Renal pelvis (tissue), 4 donors: ENCODE measurements around the gene ACP3. TPM values are rescaled to one million over a fixed set of nuclear protein-coding genes. Genes with fewer than 3 reads are reported as not detected.
"Not testable (repeated sequence)": the region's sequence is repeated elsewhere in the genome, so short reads cannot be mapped to it uniquely, and the experiment has no call there.

Experiments
- DNase-seq: peaks from one replicate; pipeline ENCODE4 v3.0.0-alpha.2; 2013
- polyA plus RNA-seq, 3 donors: library from polyadenylated mRNA; unstranded; fragments of 120-200 nt; gene quantifications; one replicate each; pipeline ENCODE4 v1.2.1, GENCODE V29; 2013; ENCODE audit not compliant: insufficient read length in 3 of 3

The ACP3 gene
- polyA plus RNA-seq, 3 donors, result 59.9 to 76.4 (median 66.5) TPM

DNA sequence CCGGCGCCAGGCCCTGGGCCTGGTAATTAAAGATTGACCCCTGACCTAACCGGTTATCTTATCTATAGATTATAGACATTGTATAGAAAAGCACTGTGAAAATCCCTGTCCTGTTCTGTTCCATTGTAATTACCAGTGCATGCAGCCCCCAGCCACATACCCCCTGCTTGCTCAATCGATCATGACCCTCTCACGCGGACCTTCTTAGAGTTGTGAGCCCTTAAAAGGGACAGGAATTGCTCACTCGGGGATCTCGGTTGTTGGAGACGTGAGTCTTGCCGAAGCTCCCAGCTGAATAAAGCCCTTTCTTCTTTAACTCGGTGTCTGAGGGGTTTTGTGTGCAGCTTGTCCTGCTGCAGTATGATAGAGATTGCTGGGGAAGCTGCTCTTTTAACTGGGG lies 7.2 kb upstream of the ACP3 start:
- DNase-seq, result not testable (repeated sequence)

DNA sequence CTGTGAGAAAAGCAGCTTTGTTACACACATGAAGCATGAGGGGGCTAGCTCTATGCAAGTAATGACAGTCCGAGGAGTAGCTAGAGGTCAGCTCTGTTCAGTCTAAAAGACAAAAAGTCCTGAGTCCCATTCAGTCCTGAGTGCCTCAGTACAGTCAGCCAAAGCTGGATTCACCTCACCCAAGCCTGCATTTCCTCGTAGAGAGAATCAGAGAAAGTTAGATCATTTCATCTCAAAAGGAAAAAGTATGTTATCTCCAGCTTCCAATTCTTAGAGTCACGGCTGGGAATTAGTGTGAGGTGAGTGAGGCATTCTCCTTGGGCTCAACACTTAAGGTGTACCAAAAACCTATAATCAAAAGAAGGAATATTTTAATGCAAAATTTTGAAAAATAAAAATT lies 5.9 kb upstream of the ACP3 start:
- no peak for DNase-seq

DNA sequence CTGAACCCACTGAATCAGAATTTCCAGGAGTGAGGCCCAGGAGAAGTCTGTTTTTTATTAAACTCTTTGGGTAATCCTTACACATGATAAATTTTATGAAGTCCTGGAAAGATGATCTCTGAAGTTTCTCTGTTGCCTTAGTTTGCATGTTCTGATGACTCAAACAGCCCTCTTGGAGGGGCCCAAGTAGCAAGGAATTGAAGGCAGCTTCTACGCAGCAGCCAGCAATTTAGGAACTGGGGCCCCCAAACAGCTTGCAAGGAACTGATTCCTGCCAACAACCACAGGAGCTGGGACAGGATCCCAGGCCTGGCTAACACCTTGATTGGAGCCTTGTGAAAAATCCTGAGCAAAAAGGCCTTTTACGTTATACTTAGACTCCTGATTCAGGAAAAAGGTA lies 5.4 kb upstream of the ACP3 start:
- no peak for DNase-seq

DNA sequence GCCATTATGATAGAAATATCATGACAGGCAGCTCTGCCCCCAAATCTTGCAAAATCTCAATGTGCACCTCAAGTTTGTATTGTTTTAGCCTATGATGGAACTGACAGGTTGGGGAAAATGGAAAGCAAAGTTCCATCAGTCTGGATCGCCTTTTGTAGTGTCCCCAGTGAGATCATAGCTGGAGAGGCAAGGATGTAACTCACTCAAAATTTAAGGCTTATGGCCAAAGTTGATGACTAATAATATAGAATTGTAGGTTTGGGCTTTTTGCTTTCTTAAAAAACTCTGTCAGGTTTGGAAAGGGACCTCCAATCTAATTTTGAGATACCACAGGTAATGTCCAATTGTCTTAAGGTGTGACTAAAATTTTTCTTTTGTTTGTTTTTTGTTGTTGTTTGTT lies 1.4 kb upstream of the ACP3 start:
- DNase-seq, result no peak

DNA sequence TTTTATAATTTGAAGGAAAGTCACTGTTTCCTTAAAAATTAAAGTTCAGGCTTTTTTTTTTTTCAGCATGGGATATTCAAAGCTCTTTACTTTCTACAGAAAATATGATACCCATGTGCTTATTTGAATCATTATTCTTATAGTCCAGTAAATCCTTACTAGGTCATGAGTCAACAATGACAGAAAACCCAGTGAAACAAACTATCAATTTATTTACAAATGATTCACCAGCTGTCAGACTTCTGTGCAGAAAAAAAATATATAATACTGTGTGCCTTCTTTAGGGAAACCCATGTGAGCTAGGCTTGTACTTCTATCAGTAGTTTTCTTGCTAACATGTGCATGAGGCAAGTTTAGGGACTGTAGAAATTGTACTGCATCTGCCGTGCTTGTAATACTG lies 1.2 kb downstream of the ACP3 start:
- no peak for DNase-seq

DNA sequence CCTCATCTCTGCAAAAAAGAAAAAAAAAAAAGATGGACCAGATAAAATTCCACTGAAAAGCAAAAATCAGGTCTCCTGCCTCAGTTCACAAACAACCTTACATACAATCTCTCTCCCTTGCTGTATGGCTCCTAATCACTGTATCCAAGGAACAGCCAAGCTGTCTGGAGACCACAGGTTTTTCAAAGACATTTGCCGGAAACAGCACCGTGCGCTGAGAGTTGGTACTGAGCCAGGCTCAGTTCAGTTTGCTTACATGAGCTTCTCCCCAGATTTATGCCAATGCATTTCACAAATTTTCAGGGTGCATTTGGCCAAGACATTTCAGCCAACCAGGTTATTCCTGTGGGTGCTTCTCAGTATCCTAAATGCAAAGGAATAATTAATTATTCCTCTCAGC lies 4.1 kb downstream of the ACP3 start:
- no peak for DNase-seq

DNA sequence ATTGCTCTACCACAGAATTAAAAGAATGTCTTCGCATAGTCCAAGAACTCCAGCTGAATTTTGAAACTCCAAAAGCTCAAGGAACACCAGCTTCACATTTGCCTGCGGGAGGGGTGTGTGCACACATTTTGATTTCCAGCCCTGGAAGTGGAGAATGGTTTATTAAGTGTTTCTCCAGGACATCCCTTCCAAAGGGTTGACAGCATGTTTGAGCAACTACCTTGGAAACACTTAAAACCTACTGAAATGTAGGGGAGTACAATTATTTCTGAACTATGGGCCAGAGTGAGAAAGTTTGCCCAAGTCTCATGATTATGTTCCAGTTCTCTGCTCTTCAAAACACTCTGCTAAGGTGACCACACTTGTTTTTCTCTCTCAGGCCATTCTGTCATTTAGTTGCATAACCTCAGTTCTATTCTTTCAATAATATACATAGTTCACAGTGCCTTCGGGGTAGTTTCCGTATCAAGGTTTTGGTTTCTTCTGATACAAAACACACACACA lies 7.9 kb downstream of the ACP3 start:
- no peak for DNase-seq

DNA sequence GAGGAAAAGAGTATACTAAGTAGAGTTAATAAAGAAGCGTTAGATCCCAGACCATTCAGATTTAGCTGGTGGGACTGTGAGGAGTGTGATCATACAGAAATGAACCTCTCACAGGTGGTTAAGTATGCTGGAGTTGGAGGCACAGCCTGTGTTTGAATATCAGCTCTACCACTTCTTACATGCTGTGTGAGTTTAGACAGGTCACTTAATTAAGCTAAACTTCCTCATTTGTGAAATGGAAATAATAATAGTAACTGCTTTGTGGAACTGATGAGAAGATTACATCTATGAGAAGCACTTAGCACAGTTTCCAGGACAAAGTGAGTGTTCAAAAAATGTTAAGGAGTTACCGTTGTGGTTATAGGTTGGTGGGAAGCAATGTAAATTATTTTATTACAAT lies 8.4 kb downstream of the ACP3 start:
- no peak for DNase-seq

DNA sequence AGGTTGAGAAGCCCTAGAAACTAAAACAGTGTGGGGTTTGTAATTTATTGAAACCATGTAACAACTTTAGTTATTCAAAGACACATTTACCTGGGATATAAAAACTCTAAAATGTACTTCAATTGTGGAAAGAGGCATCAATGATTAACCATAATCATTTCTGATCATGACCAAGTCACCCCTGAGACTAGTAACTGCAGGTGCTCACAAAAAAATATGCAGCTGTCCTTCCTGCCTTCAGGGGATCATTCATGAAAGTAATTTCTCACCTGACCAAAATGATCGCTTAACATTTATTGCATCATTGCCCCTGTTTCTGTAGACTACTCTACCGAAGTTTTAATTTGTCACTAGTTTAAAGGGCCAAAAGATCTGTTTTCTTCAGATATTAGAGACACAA lies 9.0 kb downstream of the ACP3 start:
- DNase-seq, result no peak

DNA sequence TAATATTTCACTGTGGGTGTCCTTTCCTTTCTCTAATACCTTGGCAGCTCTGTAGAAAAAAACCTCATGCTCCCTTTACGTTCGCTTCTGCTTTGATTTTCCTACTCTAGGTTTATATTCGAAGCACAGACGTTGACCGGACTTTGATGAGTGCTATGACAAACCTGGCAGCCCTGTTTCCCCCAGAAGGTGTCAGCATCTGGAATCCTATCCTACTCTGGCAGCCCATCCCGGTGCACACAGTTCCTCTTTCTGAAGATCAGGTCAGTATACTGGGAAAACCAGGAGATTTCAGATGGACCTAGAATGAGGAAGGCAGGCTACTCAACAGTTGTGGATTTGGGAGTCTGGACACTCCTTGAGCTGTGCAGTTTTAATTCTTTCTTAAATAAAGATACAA lies 14.9 kb downstream of the ACP3 start:
- DNase-seq, result no peak

DNA sequence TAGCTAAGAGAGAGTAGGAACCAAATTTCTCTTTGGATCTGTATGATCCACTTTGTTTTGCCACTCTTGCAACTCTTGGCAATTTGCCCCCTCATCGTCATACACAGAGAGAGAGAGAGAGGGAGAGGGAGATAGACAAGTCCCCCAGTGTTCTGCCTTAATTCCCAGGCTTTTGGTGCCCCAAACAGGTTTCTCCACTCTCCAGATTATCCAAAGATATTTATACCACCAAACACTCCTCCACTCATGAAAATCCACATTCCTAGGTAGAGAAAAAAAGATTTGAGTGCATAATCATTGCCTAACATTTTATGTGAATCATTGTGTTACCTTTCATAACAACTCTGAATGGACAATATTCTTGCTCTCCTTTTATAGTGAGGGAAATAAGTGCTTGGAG lies 15.3 kb downstream of the ACP3 start:
- DNase-seq, result no peak

DNA sequence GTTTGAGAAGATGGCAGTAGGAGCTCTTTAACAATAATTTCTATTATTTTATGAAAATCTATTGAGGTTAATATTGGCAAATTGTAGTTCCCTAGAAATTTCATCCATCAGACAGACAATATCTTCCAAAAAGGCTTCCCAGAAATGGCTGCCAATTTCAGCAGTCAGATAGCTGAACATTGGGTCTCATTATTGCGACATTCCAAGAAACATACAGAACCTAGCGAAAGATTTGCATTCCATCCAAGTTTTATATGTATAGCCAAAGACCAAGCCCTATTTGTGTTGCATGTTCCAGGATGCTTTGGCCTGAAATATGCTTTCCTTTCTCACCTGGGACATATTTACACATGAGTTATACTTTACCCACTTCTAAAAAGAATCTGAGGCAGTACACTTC lies 24.5 kb downstream of the ACP3 start:
- no peak for DNase-seq

DNA sequence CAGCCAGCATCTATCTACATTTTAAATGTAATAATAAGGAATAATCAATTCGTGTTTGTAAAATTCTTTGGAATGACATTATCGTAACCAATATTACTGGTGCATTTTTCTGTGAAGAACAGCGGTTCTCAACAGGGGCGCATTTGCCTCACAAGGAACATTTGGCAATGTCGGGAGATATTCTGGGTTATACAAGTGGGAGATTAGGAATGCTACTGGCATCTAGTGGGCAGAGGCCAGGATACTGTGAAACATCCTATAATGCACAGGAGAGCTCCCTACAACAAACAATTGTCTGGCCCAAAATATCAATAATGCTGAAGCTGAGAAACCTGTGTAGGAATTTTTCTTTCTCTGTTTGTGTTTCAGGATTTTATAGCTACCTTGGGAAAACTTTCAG lies 25.0 kb downstream of the ACP3 start:
- DNase-seq, result no peak

DNA sequence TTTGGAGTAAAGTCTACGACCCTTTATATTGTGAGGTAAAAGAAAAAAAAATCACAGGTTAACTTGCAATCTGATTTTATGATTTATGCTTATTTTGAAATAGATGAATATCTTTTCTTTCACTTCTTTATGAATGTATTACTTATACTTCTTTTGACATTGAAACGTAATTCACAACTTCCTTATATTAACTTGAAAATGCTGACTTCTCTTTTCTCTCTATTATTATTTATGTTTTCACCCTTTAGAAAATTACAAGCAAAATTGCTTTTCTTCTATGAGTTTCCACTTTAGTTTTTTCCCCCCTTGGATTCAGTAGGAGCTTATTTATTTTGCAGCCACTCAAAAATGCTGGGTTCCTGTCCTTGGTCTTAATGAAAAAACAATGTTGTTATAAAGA lies 25.4 kb downstream of the ACP3 start:
- DNase-seq, result no peak

DNA sequence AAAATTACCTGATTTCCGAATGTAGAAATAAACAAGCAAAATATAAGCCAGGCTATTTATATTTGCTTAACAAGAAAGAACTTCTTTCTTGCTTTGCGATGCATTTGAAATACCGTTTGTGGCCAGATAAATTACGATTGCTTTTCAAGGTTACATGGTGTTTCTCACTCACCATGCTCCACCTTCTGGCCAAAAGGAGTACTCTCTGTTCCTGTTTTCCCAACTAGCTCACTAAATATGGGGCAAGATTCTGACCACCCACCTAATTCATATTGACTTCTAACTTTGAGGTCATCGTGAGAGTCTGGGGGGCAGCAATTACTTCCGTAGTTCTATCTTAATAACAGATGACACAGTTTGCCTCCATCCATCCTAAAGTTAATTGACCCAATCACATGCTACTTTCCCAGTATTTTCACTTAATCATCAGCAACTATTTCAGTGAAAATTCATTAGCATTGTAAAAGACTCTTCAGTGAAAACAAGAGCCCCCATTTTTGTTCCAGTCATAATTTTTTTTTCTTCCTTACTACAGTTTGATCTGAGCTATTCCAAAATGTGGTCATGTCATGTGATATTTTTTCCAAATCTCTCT lies 25.9 kb downstream of the ACP3 start:
- DNase-seq, result peak; percentile 65

DNA sequence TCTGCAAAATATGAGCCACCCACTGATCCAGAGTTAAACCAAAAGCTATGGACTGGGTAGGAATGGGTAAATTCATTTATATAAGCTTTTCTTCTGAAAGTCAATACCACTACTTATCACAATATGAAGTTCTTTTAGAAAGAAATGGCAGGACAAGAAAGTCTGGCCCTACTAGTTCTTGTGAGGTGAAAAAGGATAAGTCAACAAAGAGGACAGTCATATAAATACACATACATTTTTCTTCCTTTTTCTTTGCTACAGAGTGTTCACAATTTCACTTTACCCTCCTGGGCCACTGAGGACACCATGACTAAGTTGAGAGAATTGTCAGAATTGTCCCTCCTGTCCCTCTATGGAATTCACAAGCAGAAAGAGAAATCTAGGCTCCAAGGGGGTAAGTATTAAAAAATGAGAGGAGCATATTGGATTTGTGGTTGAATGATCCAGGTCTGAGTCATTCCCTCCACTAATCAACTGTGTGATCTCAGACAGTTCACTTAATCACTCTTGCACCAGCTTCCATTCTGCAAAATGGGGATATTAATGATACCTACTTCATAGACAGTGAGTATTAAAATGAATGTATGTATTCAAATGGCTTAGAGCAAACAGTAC lies 27.6 kb downstream of the ACP3 start:
- DNase-seq, result no peak

DNA sequence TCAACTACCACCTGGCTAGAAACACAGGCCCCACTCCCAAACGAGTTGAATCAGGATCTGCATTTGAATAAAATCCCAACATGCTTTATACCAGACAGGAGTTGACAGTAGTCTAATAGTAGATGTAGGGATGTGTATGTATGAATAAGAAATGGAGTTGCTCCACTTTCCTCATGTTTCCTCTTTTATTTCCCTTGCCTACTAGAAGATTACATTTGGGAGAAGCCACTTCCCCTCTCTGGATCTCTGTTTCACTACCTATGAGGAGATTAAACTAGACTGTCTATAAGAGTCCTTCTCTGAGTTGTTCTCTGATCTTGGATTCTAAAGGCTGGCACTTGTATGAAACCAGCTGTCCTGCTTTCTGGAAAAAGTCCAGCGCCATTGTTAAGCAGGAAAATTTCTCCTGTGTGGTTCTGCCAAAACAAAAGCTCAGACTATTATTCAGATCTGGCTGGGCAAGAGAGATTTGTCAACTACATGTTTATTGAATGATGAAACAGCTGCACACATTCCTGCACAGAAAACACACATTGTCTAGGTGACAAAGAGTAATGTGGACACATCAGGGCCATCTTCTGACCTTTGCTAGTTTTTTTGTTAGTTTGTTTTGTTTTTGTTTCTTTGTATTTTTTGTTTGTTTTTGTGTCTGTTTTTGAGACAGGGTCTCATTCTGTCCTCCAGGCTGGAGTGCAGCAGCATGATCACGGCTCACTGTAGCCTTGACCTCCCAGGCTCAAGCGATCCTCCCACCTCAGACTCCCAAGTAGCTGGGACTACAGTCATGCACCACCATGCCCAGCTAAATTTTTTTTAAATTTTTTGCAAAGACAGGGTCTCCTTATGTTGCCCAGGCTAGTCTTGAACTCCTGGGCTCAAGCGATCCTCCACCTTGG lies 29.9 kb downstream of the ACP3 start:
- DNase-seq, result no peak

DNA sequence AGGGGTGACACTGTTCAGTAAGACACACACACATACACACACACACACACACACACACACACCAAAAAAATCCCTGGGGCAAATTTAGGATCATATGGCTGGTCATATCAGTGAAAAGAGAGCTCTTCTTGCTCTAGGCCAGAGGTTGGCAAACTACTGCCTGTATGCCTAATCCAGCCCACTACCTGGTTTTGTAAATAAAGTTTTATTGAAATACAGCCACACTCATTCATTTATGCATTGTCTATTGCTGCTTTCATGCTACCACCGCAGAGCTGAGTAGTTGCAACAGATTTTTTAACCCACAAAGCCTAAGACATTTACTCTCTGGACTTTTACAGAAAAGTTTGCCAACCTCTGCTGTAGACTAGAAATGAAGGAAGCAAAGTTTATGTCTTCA lies 30.6 kb downstream of the ACP3 start:
- no peak for DNase-seq

DNA sequence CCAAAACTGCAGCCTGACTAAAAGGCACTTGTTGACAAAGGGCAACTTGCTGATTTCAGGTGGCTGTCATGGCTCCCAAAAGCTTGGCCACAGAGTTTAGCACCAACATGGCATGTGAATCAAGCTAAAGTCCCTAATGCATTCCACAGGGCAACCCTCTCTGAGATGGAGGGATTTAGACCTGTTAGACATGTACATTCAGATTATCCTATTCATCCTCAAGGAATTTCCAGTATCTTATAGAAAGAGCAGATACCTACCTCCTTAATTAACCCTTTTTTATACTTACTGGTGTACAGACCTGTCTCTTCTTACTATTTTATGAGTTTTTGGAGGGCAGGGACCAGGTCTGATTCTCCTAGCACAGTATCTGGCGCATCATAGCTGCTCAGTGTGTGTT lies 31.3 kb downstream of the ACP3 start:
- no peak for DNase-seq

DNA sequence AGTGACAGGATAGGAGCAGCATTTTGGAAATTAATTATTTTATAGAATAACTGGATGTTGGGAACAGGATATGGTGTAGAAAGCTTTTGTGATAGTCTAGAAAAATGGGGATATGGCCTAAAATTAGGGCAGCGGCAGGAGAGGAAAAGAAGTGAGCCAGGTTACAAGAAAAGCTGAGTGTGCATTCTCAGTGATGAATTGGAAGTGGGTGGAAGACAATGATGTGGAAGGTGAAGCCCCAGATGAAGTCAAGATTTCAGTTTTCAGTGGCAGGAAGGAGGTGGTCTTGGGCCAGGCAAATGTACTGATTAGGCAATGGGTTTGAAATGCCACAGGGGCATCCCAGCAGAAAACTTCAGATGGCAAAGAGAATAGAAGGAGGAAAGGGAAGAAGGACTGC lies 33.6 kb downstream of the ACP3 start:
- DNase-seq, result no peak

DNA sequence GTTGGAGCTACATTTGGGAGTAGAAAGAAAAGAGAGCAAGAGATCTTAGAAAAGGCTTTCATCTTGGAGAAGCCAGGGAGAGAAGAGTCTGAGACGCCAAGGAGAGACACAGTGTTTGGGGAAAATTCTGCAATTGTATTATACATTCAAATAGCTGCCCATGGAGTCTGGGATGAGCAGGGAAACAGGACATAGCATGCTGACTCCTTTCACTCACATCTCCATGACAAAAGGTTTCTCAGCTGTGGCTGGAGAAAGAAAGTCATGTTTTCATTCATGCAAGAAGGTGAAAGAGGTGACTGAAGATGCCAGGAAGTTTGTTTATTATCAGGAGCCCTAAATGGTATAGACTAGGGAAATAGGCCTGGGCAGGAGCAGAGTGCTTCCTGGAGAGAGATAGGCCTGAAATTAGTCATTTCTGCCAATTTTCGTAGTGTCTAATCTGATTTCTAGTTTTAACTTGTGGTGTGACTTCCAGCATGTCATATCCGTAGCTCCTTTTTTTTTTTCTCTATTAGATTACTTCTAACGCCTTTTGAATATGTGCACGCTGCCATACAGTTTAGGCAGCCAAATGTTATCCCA lies 34.1 kb downstream of the ACP3 start:
- DNase-seq, result no peak

DNA sequence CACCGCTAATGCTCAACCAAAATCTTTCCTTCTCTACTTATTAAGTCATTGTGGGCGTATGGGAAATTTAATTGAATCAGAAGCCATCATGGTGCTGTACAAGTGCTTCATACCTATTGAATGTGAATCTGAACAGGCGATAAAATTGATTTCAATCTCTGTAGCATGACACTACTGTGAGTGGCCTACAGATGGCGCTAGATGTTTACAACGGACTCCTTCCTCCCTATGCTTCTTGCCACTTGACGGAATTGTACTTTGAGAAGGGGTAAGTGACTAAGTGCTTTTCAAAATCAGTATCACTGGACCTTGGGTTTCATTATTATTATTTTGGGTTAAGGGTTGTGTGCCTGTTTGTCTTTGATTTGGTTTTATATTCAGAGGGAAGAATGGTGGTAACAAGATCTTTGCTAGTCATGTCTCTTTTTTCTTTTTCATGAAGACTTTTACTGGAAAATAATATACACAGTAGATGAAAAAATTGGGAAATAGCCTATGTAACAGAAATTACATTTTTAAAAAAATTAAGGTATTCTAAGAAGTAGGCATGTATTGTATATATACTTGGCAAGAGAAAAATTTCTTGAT lies 35.4 kb downstream of the ACP3 start:
- peak; percentile 52 for DNase-seq
